HG03342 (cell line): Measurements from ENCODE around the gene S100A7.
"Not testable (repeated sequence)": the region's sequence is repeated elsewhere in the genome, so short reads cannot be mapped to it uniquely, and the experiment has no call there.

Experiments used
- ATAC-seq: cut with Tn5 transposase; IDR thresholded peaks from one replicate; pipeline ENCODE4 v1.9.1; 2021; ENCODE audit warnings: mild to moderate bottlenecking, moderate library complexity; ENCODE audit not compliant: unreplicated experiment

Gene S100A7

DNA sequence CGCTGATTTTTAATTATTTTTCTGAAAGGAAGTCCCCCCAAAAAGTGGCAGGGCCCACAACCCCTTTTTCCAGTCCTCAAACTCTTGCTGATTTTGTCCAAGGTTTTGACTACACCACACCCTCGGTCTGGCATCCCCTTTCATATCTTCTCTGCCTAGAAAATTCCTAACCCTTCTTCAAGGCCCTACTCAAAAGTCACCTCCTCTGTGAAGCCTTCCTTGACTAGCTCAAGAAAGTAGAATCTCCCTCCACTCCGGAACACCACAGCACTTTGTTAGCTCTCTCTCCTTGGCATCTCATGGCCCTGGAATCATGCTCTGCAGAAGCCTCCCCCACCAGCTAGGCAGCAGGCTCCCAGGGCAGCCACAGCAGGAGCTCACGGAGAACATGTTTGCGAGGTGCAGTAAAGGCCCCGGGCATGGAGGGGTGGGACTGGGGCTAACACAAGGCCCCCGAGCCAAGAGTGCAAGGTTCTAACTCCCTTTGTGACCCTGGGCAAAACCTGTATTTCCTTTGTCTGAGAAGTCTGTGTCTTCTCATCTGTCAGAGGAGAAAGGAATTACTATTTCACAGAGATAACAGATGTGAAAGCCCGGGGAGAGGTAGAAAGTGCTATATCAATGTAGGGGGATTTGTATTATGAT is 17.7 kb upstream of the S100A7 start:
- ATAC-seq, result no peak

DNA sequence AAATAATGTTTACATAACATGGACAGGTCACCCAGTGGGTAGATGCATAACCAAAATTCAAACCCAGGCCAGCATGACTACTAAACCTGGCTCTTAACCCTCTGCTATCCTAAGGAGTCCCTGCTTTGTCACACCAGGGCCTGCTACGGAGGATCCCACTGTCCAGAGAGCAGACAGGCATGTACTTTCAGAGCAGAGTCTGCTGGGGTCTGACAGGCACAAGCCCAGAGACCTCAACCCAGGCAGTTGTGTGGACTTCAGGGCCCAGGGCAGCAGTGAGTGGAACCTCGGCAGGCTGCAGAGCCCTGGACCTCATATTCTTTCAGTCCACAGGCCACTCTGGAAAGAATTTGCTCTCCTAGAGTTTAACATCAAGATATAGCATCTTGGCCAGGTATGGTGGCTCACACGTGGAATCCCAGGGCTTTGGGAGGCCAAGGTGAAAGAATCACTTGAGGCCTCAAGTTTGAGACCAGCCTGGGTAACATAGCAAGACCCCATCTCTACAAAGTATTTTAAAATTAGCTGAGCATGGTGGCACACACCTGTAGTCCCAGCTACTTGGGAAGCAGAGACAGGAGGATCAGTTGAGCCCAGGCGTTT is 16.1 kb upstream of the S100A7 start:
- no peak for ATAC-seq

DNA sequence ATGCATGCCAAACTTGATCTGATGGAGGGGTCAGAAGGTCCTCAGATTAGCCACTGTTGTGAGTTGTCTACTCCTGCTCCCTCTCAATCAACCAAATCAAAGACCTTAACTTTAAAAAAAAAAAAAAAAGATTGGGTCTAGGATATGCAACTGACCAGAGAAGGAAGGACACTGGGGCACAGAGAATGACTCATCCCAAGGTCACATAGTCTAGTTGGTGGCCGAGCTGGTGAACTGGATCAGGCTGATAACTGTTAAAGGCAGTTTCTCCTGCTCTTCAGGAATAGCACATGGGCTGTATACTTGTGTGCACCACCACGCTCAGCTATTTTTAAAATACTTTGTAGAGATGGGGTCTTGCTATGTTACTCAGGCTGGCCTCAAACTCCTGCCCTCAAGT is 14.8 kb upstream of the S100A7 start:
- ATAC-seq, result no peak

- ATAC-seq, result no peak
These were observed 13.9 kb upstream of the S100A7 start for GRCh38 chr1:153474347-153474746.

DNA sequence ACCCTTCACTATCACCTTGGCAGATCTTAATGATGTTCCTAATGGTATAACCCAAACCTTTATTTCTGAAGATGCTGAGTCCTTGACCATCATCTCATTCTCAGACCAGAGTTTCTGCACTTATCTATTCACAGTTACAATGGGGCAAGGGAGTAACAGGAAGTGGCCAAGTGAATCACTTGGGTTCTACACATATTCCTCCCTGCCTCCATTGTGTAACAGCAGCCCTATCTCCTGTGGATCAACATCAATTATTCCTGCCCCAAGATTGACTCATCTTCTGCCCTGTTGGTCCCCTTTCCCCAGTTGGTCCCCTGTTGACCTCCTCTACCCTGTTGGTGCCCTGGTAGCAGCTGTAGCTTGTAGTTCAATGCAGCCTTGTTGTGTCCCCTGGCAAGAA is 10.3 kb upstream of the S100A7 start:
- ATAC-seq, result no peak

GRCh38 chr1:153466908-153467307 is 6.5 kb upstream of the S100A7 start:
- no peak for ATAC-seq

DNA sequence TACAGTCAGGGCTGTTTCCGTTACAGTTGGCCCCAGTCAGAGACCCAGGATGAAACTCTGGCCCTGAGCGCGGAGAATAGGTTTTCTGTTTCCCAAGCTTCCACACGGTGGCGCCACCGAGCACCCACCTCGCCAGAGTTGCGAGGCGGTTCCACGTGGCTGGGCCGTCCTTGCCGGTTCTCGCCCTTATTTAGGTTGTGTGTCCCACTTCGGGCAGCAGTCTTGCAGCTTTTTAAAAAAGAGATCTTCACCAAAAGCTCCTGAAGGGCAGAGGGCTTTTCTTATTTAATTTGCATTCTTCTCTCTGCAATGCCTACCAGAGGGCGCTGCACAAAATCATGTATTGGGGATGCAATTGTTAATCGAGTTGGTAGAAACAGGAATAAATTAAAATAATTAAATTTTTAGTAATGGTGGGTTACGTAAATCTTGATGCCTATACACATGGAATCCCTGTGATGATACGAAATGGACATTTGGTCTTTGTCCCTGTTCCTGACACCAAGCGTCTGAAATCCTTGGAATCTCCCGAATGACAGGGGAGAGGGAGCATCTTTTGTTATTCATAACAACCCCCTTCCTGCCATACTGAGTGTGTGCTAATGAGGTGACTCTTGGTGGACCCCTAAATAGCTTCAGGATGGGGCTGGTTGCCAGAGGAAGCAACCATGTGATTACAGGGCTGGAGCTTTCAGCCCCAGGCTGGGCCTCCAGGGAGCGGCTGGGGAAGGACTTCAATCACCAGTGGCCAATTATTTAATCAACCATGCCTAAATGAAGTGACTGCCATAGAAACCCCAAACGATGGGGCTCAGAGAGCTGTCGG is 5.6 kb upstream of the S100A7 start:
- no peak for ATAC-seq

GRCh38 chr1:153462741-153463140 is 2.3 kb upstream of the S100A7 start:
- ATAC-seq, result not testable (repeated sequence)

DNA sequence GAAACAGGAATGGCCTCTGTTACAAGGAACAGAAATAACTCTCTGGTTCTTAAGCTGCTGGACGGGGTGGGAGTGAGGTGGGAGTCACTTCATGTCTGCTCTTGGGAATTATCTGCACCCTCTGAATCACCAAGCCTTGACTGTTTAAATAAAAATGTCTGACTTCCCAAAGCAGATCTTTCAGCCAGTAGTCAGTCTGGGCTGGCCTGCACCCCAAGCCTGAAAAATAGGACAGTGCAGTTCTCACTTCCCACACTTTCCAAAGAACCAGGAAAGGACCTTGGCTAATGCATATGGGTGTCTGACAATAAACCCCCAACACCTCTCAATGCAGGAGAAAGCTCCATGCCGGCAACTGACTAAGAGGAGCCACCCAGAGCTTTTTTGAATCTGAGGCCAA is 796 bp downstream of the S100A7 start:
- no peak for ATAC-seq

DNA sequence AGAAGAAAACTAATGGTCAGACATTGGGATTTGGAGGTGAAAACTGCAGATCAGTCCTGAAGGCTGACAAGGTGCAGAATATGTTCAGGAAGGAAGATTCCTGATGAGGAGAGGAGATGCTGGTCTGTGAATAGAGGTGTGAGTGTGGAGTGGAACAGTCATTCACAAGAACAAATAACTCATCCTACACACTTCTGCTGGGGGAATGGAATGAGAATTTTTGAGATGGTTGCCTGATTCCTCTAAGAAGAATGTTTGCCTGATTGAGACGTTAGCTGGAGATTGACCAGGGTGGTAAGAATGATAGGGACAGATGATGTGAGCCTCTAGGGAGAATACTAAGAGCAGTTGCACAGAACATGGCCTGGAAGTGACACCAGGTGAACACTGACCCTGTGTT is 4.1 kb downstream of the S100A7 start:
- ATAC-seq, result no peak

DNA sequence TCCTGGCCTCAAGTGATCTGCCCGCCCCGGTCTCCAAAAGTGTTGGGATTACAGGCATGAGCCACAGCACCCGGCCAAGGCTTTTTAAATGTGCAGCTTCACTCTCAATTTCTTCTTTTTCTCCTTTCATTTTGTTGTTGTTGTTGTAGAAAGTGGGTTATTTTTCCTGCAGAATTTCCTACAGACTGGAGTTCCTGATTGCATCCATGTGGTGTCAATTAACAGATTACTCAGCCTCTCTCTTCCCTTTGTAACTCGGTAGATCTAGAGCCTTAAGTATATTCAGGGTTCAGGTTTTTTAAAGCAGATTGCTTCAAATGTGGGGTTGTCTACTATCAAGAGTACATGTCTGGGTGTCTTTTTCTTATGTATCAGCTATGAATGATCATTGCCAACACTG is 11.6 kb downstream of the S100A7 start:
- not testable (repeated sequence) for ATAC-seq

GRCh38 chr1:153447498-153448170 is 12.8 kb downstream of the S100A7 start:
- ATAC-seq, result no peak

DNA sequence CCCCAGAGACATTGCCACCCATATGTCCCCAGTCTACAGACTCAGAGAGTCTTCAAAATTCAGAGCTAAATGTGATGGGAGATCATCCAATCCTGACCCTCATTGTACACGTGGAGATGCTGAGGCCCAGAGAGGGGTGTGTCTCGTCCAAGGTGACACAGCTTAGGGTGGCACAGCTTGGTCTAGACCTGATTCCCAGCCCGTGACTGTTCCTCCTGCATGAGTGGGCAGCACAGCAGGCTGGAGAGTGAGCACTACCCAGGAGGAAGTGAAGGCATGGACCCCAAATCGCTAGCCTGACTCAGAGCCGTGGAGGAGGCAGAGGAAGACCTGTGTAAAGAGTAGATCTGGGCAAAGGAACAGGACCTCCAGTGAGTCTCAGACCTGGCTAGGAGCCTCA is 16.4 kb downstream of the S100A7 start:
- ATAC-seq, result no peak

DNA sequence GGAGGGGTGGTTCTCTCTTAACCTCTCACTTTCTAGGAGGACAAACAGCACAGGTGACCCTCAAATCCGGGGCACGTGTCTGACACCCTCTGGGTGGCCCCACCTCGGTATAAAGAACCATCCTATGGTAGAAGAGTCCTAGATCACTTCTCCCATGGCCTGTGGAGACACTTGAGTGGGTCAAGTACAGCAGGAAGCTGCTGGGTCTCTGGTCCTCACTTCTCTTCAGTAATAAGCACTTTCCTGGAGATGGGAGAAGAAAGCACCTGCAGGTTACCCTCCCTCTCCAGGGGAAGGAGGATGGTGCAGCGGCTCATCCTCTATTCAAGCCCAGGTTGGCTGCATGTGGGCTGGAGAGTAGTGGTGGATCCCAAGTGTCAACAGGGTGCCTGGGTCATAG is 17.0 kb downstream of the S100A7 start:
- ATAC-seq, result no peak

GRCh38 chr1:153441238-153441755 is 19.2 kb downstream of the S100A7 start:
- ATAC-seq, result no peak

GRCh38 chr1:153439273-153439672 is 21.2 kb downstream of the S100A7 start:
- no peak for ATAC-seq

DNA sequence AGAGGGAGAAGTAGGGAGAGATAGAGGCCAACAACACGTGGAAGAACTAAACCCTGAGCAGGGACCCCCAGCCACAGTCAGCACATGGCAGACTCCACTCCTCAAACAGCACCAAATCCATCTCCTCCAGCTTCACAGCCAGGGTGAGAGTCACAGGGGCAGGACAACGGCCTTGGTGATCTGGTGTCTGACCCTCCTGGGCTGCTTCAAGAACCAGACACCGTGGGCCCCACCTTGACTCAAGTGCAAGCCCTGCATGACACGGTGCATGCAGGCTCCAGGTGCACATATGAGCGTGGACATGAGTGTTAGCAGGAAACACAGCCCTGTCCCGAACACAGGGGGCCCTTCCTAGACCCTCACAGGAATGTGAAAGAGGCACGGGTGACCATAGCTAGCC is 21.9 kb downstream of the S100A7 start:
- no peak for ATAC-seq

DNA sequence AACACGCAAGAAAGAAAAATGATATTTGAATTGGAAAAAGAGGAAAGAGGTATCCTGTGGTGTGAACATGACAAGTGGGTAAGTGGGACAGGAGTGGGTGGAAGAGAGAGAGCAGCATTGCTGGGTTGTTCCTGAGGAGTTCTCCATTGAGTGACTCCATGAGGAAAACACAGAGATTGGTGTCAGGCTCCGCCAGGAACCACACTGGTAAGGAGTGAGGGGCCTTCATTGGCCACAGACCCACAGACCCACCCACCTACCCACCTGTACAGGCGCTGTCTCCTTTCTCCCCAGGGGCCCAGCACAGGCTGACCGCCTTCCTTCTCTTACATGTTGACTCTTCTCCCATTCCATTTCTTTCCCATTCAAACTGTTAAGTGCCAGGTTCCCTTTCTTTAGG is 23.2 kb downstream of the S100A7 start:
- no peak for ATAC-seq

DNA sequence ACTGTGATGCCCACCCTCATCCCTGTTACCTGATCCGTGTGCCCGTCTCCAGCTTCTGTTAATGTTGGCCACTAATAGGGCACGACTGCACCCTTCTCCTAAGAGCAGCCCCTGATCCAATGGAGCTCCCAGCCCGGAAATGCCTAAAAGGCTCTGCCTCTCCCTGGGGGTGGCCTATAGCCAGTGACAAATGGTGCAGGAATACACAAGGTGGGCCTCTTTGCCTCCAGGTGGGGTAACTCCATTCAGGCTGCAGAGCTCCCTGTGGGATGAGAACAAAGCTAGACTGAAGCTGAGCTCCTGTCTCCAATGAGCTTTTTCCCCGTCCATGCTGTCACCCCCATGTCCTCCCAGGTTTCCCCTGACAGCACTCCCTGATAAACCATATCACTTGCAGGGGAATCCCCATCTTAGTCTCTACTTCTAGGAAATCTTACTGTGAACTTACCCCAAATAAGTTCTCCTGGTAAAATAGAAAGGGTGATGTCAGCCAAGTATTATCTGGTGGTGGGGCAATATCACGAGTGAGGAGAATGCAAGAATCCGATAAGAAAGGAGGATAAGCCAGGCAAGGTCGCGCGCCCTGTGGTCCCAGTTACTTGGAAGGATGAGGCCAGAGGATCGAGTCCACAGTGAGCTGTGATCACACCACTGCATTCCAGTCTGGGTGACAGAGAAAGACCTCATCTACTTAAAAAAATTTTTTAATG is 25.6 kb downstream of the S100A7 start:
- ATAC-seq, result no peak

DNA sequence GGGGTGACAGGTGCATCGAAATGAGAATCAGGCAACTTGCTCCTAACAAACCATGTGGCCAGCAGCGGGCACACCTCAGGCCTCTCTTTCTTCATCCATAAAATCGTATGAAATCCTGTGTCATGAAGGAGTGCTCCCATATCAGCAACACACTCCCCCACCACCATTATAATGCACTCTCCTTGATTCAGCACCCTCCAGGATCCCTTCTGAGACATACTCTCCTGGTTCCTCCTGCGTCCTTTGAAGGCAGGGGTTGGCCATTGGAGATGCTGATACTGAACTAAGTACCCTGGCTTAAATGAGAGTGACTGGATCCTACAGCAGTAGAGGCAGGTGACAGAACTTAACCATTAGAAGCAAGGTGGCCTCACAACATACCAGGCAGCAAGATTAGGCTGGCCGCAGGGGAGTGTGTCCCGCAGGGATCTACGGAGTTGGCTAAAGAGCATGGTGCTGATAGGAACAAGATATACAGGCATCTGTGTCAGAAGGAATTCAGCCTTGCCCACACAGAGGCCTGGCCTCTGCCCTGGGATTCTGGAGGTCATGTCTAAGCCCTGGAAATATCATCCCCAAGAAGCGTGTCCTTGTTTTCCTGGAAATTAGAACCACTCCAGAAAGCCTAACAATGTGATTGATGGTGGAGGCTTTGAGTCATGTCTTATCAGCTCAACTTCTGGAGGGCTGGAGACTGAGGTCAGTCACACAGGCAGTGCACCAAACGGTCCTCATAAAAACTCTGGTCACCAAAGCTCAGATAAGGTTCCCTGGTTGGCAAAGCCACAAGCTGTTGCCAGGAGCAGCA is 27.4 kb downstream of the S100A7 start:
- no peak for ATAC-seq
